ENCODE data around the gene SLC18A3. TPM values are rescaled to one million over a fixed set of nuclear protein-coding genes. Genes with fewer than 3 reads are reported as not detected.

The SLC18A3 gene
- total RNA-seq, 1 experiment from 2014 or later = not detected

GRCh38 chr10:49632406-49633317 is 22.6 kb downstream of the SLC18A3 start:
- H3K79me2 ChIP-seq (ENCODE audit: insufficient read depth, low read length) = no peaks in the 10 kb centered on the region
- H3K4me3 ChIP-seq (replicated peaks in 1 of 2; ENCODE audit: low read depth in 1 of 2, low read length in 2 of 2) = no peak overlapping the region
- BruUV-seq (replicated peaks) = no TSS peak
- peak; percentile 38 for ATAC-seq
- 0 out of 2 replicates have a peak overlapping the region, but pooled peaks have one; percentile 6 for H3K4me2 ChIP-seq (ENCODE audit: low read length)
- ChIA-PET CTCF (no interaction called here), POLR2A (no interaction called here), RAD21 (ENCODE audit: low non-redundant PET in 1 of 2, low total read pairs in 2 of 2, uncharacterized antibody in 2 of 2, unreplicated experiment in 2 of 2) (no interaction called here)
- H3K27me3 ChIP-seq (ENCODE audit: insufficient read depth, low read length) = peaks cover 13% of the 10 kb centered on the region
- peak; percentile 8 for DNase-seq (ENCODE audit: low read depth, low spot score)
- intact Hi-C loops (cut with micrococcal nuclease) = no loop called here
- H4K20me1 ChIP-seq (ENCODE audit: insufficient read depth) = no peaks in the 10 kb centered on the region
- no peak for TF ChIP-seq JUND (IDR thresholded peaks at IDR 0.05)
- TF ChIP-seq, protein P1, sequence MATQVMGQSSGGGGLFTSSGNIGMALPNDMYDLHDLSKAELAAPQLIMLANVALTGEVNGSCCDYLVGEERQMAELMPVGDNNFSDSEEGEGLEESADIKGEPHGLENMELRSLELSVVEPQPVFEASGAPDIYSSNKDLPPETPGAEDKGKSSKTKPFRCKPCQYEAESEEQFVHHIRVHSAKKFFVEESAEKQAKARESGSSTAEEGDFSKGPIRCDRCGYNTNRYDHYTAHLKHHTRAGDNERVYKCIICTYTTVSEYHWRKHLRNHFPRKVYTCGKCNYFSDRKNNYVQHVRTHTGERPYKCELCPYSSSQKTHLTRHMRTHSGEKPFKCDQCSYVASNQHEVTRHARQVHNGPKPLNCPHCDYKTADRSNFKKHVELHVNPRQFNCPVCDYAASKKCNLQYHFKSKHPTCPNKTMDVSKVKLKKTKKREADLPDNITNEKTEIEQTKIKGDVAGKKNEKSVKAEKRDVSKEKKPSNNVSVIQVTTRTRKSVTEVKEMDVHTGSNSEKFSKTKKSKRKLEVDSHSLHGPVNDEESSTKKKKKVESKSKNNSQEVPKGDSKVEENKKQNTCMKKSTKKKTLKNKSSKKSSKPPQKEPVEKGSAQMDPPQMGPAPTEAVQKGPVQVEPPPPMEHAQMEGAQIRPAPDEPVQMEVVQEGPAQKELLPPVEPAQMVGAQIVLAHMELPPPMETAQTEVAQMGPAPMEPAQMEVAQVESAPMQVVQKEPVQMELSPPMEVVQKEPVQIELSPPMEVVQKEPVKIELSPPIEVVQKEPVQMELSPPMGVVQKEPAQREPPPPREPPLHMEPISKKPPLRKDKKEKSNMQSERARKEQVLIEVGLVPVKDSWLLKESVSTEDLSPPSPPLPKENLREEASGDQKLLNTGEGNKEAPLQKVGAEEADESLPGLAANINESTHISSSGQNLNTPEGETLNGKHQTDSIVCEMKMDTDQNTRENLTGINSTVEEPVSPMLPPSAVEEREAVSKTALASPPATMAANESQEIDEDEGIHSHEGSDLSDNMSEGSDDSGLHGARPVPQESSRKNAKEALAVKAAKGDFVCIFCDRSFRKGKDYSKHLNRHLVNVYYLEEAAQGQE (IDR thresholded peaks at IDR 0.05; ENCODE audit: low read depth) = no peak
- H3K27ac ChIP-seq (ENCODE audit: low read depth, low read length) = no peak overlapping the region
- H3K9me3 ChIP-seq (ENCODE audit: control insufficient read depth in 1 of 2, insufficient read depth in 1 of 2, low read depth in 1 of 2, low read length in 2 of 2) = no peaks in the 10 kb centered on the region
- no peaks in the 10 kb centered on the region for H3K36me3 ChIP-seq (ENCODE audit: control insufficient read depth in 1 of 2, insufficient read depth in 2 of 2, low read length in 2 of 2)
- no peaks in the 10 kb centered on the region for H3K9me2 ChIP-seq (ENCODE audit: insufficient read depth)
- no peak overlapping the region for H2AFZ ChIP-seq (ENCODE audit: low read depth, low read length, poor library complexity, severe bottlenecking)
- H3K9ac ChIP-seq (ENCODE audit: low read length) = no peak overlapping the region
- H3K4me1 ChIP-seq (ENCODE audit: control insufficient read depth in 1 of 2, insufficient read depth in 2 of 2, low read length in 2 of 2) = peaks cover 0 to 4% of the 10 kb centered on the region in 2 experiments; a peak in 1 of 4 replicates

All from HCT116 (cell line).